Effector memory CD4-positive, alpha-beta T cell (primary cell): ENCODE results near the gene OGN.

Experiments used
- DNase-seq, 3 donors: peaks; one replicate each; pipeline ENCODE4 v3.0.0-alpha.2; 2020
- H3K27ac ChIP-seq: 2 replicates; pipeline ENCODE4 v1.7.0; 2013; ENCODE audit warnings: mild to moderate bottlenecking, low read length, moderate library complexity; ENCODE audit not compliant: insufficient read depth, poor library complexity, severe bottlenecking
- H3K27me3 ChIP-seq: replicated peaks from 2 replicates; pipeline ENCODE4 v1.7.0; 2013; ENCODE audit warnings: mild to moderate bottlenecking, low read length; ENCODE audit not compliant: insufficient read depth, control insufficient read depth, poor library complexity, severe bottlenecking
- H3K36me3 ChIP-seq: 2 replicates; pipeline ENCODE4 v1.7.0; 2013; ENCODE audit warnings: mild to moderate bottlenecking, low read length, moderate library complexity; ENCODE audit not compliant: control insufficient read depth, insufficient read depth
- H3K4me1 ChIP-seq: 2 replicates; pipeline ENCODE4 v1.7.0; 2013; ENCODE audit warnings: low read length, mild to moderate bottlenecking; ENCODE audit not compliant: control insufficient read depth, insufficient read depth, poor library complexity, severe bottlenecking
- H3K4me3 ChIP-seq: 2 replicates; pipeline ENCODE4 v1.7.0; 2013; ENCODE audit warnings: low read length, low read depth, mild to moderate bottlenecking; ENCODE audit not compliant: insufficient read depth, poor library complexity, severe bottlenecking
- H3K9me3 ChIP-seq: 2 replicates; pipeline ENCODE4 v1.7.0; 2013; ENCODE audit warnings: mild to moderate bottlenecking, low read length, moderate library complexity; ENCODE audit not compliant: control insufficient read depth
- total RNA-seq, 3 donors: gene quantifications; one replicate each; lab custom pipeline; 2026; lab: John Stamatoyannopoulos, UW

The OGN gene, protein sequence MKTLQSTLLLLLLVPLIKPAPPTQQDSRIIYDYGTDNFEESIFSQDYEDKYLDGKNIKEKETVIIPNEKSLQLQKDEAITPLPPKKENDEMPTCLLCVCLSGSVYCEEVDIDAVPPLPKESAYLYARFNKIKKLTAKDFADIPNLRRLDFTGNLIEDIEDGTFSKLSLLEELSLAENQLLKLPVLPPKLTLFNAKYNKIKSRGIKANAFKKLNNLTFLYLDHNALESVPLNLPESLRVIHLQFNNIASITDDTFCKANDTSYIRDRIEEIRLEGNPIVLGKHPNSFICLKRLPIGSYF
- total RNA-seq: 0.09 to 0.39 (median 0.35) reads per million in 3 donors

GRCh38 chr9:92404042-92404836 lies at the start of gene OGN:
Gene OGN, minus strand, starts transcription at chr9:92404578. Its CDS starts 1,171 bp downstream, at chr9:92403407.
- H3K4me3 ChIP-seq: no peak within 1 kb of the TSS
- no peaks in the 10 kb centered on the region for H3K9me3 ChIP-seq
- no peak for DNase-seq
- H3K36me3 ChIP-seq: no peaks in the 10 kb centered on the region
- H3K27me3 ChIP-seq: no peaks in the 10 kb centered on the region
- no peaks in the 10 kb centered on the region for H3K4me1 ChIP-seq
- H3K27ac ChIP-seq: no peak within 1 kb of the TSS

- Histone ChIP-seq H3K36me3 (no peaks in the 10 kb centered on the region), H3K4me1 (no peaks in the 10 kb centered on the region), H3K4me3 (no peak overlapping the region), H3K27ac (no peak overlapping the region), H3K9me3 (no peaks in the 10 kb centered on the region), H3K27me3 (no peaks in the 10 kb centered on the region)
- no peak for DNase-seq
Measured at GRCh38 chr9:92446536-92446935, 42.2 kb upstream of the OGN start.

- no peak for DNase-seq
- H3K36me3 ChIP-seq: no peaks in the 10 kb centered on the region
- H3K4me1 ChIP-seq: no peaks in the 10 kb centered on the region
- no peaks in the 10 kb centered on the region for H3K9me3 ChIP-seq
- no peak overlapping the region for H3K27ac ChIP-seq
- H3K4me3 ChIP-seq: no peak overlapping the region
- H3K27me3 ChIP-seq: no peaks in the 10 kb centered on the region
Measured at GRCh38 chr9:92444841-92445240, 40.5 kb upstream of the OGN start.

DNA sequence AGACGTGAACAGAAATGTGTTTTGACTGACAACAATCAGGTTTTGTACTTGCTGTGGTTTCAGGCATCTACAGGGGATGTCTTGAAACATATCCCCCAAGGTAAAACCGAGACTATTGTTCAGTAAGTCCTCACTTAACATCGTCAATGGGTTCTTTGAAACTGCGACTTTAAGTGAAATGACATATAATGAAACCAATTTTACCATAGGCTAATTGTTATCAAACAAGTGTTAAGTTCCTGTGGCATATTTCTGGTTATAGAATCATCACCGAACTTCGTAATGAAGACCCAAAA lies 36.3 kb upstream of the OGN start:
- Histone ChIP-seq H3K27ac (no peak overlapping the region), H3K9me3 (no peaks in the 10 kb centered on the region), H3K27me3 (no peaks in the 10 kb centered on the region), H3K4me3 (no peak overlapping the region), H3K4me1 (no peaks in the 10 kb centered on the region), H3K36me3 (no peaks in the 10 kb centered on the region)
- no peak for DNase-seq

DNA sequence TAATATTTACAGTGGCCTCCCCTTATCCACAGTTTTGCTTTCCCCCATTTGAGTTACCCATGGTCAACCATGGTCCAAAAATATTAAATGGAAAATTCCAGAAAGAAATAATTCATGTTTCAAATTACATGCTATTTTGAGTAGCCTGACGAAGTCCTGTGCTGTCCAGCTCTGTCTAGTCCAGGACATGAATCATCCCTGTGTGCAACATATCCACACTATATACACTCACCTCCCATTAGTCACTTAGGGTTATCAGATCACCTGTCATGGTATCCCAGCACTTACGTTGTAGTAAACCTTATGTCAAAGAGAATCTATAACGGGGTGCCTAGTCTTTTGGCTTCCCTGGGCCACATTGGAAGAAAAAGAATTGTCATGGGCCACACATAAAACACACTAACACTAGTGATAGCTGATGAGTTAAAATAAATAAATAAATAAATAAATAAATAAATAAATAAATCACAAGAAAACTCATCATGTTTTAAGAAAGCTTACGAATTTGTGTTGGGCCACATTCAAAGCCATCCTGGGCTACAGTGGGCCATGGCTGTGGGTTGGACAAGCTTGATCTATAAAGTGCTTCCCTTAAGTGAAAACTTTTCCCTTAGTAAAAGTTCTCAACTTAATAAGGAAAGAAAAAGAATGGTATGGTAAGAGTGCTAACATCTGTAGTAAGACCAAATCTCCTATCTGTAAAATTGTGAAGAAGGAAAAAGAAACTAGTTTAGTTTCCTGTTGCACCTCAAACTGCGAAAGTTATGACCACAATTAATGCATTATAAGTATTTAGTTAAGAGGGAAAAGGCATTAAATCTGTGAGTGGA lies 35.8 kb upstream of the OGN start:
- Histone ChIP-seq H3K27me3 (no peaks in the 10 kb centered on the region), H3K4me3 (no peak overlapping the region), H3K27ac (no peak overlapping the region), H3K4me1 (no peaks in the 10 kb centered on the region), H3K36me3 (no peaks in the 10 kb centered on the region), H3K9me3 (no peaks in the 10 kb centered on the region)
- DNase-seq: no peak

DNA sequence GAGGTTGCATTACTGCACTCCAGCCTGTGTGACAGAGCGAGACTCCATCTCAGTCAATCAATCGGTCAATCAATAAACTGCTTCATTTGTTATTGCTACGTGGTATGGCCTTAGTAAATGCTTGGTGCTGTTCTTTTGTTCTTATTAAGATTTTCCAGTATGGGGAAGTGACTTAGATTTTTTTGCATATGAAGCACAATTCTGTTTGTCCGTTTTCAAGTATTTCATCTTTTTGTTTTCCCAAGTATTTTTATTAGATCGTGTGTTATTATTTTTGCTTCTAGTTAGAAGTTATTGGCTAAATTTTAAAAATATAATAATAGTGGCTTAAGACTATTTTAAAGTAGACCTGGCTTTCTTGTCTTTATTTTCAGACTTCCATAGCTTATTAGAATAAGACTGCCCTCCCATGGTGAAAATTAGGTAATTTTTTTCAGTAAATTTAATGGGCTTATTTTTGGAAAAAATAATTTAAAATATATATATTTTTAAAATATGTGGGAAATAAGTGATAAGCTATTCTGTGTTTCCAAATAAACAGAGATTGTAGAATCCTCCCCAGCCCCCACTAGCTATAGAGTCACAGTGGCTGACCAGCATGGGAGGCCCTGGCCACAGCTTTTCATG lies 34.6 kb upstream of the OGN start:
- Histone ChIP-seq H3K27ac (no peak overlapping the region), H3K36me3 (no peaks in the 10 kb centered on the region), H3K9me3 (no peaks in the 10 kb centered on the region), H3K4me3 (no peak overlapping the region), H3K27me3 (no peaks in the 10 kb centered on the region), H3K4me1 (no peaks in the 10 kb centered on the region)
- DNase-seq: no peak

DNA sequence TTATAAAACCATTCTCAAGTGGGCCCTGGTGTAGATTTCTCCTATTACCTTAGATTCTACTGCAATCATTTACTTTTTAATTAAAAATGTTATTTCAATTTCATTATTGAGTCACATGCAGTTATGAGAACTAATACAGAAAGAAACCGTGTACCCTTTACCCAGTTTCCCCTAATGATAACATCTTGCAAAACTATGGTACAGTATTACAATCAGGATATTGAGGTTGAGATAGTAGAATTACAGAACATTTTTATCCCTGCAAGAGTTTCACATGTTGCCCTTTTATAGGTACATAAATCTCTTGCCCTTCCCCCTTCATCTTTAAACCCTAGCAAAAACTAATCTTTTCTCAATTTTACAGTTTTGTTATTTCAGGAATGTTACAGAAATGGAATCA lies 30.9 kb upstream of the OGN start:
- no peaks in the 10 kb centered on the region for H3K27me3 ChIP-seq
- no peak overlapping the region for H3K4me3 ChIP-seq

GRCh38 chr9:92432972-92433548 lies 28.7 kb upstream of the OGN start:
- no peak for DNase-seq
- no peak overlapping the region for H3K4me3 ChIP-seq
- no peaks in the 10 kb centered on the region for H3K9me3 ChIP-seq
- H3K27ac ChIP-seq: no peak overlapping the region
- H3K27me3 ChIP-seq: no peaks in the 10 kb centered on the region
- H3K36me3 ChIP-seq: no peaks in the 10 kb centered on the region
- no peaks in the 10 kb centered on the region for H3K4me1 ChIP-seq

More for the DNA sequence above, 30.9 kb upstream of the OGN start:
- Histone ChIP-seq H3K27ac (no peak overlapping the region), H3K36me3 (no peaks in the 10 kb centered on the region), H3K9me3 (no peaks in the 10 kb centered on the region), H3K4me1 (no peaks in the 10 kb centered on the region)
- no peak for DNase-seq

- H3K27me3 ChIP-seq: no peaks in the 10 kb centered on the region
- no peaks in the 10 kb centered on the region for H3K4me1 ChIP-seq
- no peak for DNase-seq
- no peak overlapping the region for H3K4me3 ChIP-seq
- no peak overlapping the region for H3K27ac ChIP-seq
- no peaks in the 10 kb centered on the region for H3K36me3 ChIP-seq
- H3K9me3 ChIP-seq: no peaks in the 10 kb centered on the region
Measured at GRCh38 chr9:92432350-92432749, 28.0 kb upstream of the OGN start.
